Activated T-cell treated with anti-CD3 and anti-CD28 coated beads for 48 hours (primary cell): ENCODE data around the gene VASH2.

Source experiments
- DNase-seq: peaks from one replicate; pipeline ENCODE4 v3.0.0-alpha.2; 2020; ENCODE audit warnings: low read depth

VASH2 gene

GRCh38 chr1:212930986-212931678 is 19.2 kb upstream of the VASH2 start:
- no peak for DNase-seq

GRCh38 chr1:212933815-212934471 is 16.4 kb upstream of the VASH2 start:
- no peak for DNase-seq

- no peak for DNase-seq
Observed at GRCh38 chr1:212935387-212935981, 14.9 kb upstream of the VASH2 start.

GRCh38 chr1:212937034-212937433 is 13.3 kb upstream of the VASH2 start:
- no peak for DNase-seq

GRCh38 chr1:212938846-212939245 is 11.5 kb upstream of the VASH2 start:
- DNase-seq: no peak

- DNase-seq: no peak
Observed at GRCh38 chr1:212941452-212941851, 8.9 kb upstream of the VASH2 start.

GRCh38 chr1:212942679-212943392 is 7.5 kb upstream of the VASH2 start:
- no peak for DNase-seq

GRCh38 chr1:212943393-212943710 is 7.0 kb upstream of the VASH2 start:
- DNase-seq: no peak

- DNase-seq: no peak
Observed at GRCh38 chr1:212944229-212944901, 6.0 kb upstream of the VASH2 start.

- no peak for DNase-seq
Observed at GRCh38 chr1:212945056-212945455, 5.3 kb upstream of the VASH2 start.

- no peak for DNase-seq
Observed at GRCh38 chr1:212945463-212946160, 4.7 kb upstream of the VASH2 start.

- no peak for DNase-seq
Observed at GRCh38 chr1:212946872-212947271, 3.5 kb upstream of the VASH2 start.

- no peak for DNase-seq
Observed at GRCh38 chr1:212949771-212950170, 570 bp upstream of the VASH2 start.

GRCh38 chr1:212951126-212951946 is 995 bp downstream of the VASH2 start:
- no peak for DNase-seq

- no peak for DNase-seq
Observed at GRCh38 chr1:212951947-212952640, 1.8 kb downstream of the VASH2 start.

- no peak for DNase-seq
Observed at GRCh38 chr1:212952641-212952976, 2.3 kb downstream of the VASH2 start.

- DNase-seq: no peak
Observed at GRCh38 chr1:212953321-212953720, 3.0 kb downstream of the VASH2 start.

- DNase-seq: no peak
Observed at GRCh38 chr1:212954514-212954913, 4.2 kb downstream of the VASH2 start.

- no peak for DNase-seq
Observed at GRCh38 chr1:212955098-212955497, 4.8 kb downstream of the VASH2 start.

- DNase-seq: no peak
Observed at GRCh38 chr1:212955961-212956620, 5.8 kb downstream of the VASH2 start.
